ENCODE data around the gene NLGN2.

Gene NLGN2

GRCh38 chr17:7392696-7393612, 14.7 kb upstream of the NLGN2 start:
- no peak for DNase-seq

- DNase-seq, result peak; percentile 44 to 49
Observed at GRCh38 chr17:7393613-7394451, 13.8 kb upstream of the NLGN2 start.

- DNase-seq, result peak; percentile 90 to 93
Observed at GRCh38 chr17:7394452-7395191, 13.0 kb upstream of the NLGN2 start, which contains the start of gene PLSCR3. TSS of gene PLSCR3 (minus strand) at chr17:7394525. CDS start at chr17:7394110, 415 bp downstream.

GRCh38 chr17:7396147-7396546, 11.5 kb upstream of the NLGN2 start:
- DNase-seq, result no peak

- no peak for DNase-seq
Observed at GRCh38 chr17:7398612-7399011, 9.0 kb upstream of the NLGN2 start.

- DNase-seq, result peak; percentile 52 to 53
Observed at GRCh38 chr17:7403043-7403726, 4.5 kb upstream of the NLGN2 start.

- no peak for DNase-seq
Observed at GRCh38 chr17:7403727-7403976, 4.0 kb upstream of the NLGN2 start.

GRCh38 chr17:7403977-7404736, 3.5 kb upstream of the NLGN2 start, which contains the start of gene TMEM256:
TSS of gene TMEM256 (minus strand) at chr17:7404097. CDS start at chr17:7404084, 13 bp downstream.
- peak; percentile 96 for DNase-seq

- DNase-seq, result no peak
Observed at GRCh38 chr17:7404737-7405349, 2.8 kb upstream of the NLGN2 start.

GRCh38 chr17:7405350-7406234, 2.1 kb upstream of the NLGN2 start:
- DNase-seq, result no peak

GRCh38 chr17:7406235-7406825, 1.3 kb upstream of the NLGN2 start:
- DNase-seq, result no peak

GRCh38 chr17:7407082-7407481, 563 bp upstream of the NLGN2 start:
- DNase-seq, result no peak

- DNase-seq, result peak; percentile 27 to 43
Observed at GRCh38 chr17:7408252-7408727, 645 bp downstream of the NLGN2 start.

- DNase-seq, result no peak
Observed at GRCh38 chr17:7408863-7409262, 1.2 kb downstream of the NLGN2 start.

GRCh38 chr17:7409716-7410115, 2.1 kb downstream of the NLGN2 start:
- no peak for DNase-seq

GRCh38 chr17:7410634-7411426, 3.2 kb downstream of the NLGN2 start:
- no peak for DNase-seq

GRCh38 chr17:7411427-7411750, 3.7 kb downstream of the NLGN2 start:
- DNase-seq, result no peak

- DNase-seq, result no peak
Observed at GRCh38 chr17:7413346-7413985, 5.8 kb downstream of the NLGN2 start.

All from activated T-cell treated with anti-CD3 and anti-CD28 coated beads, Interleukin-2, amount 50 U/mL, for 48 hours (primary cell).